Measurements from ENCODE around the gene FOXS1.
"Not testable (repeated sequence)": the region's sequence is repeated elsewhere in the genome, so short reads cannot be mapped to it uniquely, and the experiment has no call there.

The FOXS1 gene

GRCh38 chr20:31819083-31819784 is 26.2 kb downstream of the FOXS1 start, which contains the start of gene MYLK2:
Gene MYLK2 (plus strand): TSS chr20:31819356. CDS start chr20:31819581, 225 bp downstream.
- POLR2A ChIA-PET: no interaction called here
- CTCF ChIA-PET: interaction anchor here (0.6 to 12.9 kb wide), 11 partner anchors 13 to 855 kb away, joined by 3 to 242 read pairs (median 5); partner anchors contain the start of genes C20orf203, FOXS1 and PDRG1
- H3K4me3 ChIP-seq (ENCODE audit: low read depth, low read length): no peak within 1 kb of the TSS
- TF ChIP-seq CTCF (IDR thresholded peaks at IDR 0.05; ENCODE audit: insufficient read depth, low read length, missing control alignments): no peak
- DNase-seq (ENCODE audit: low read depth, low spot score): no peak

GRCh38 chr20:31818376-31818908 is 27.0 kb downstream of the FOXS1 start:
- ChIA-PET CTCF (interaction anchor here (0.7 to 12.9 kb wide), 7 partner anchors 13 to 274 kb away, joined by 3 to 242 read pairs (median 11); partner anchors contain the start of genes FOXS1 and PDRG1), POLR2A (no interaction called here)
- DNase-seq (ENCODE audit: low read depth, low spot score): no peak
- no peak overlapping the region for H3K4me3 ChIP-seq (ENCODE audit: low read depth, low read length)
- no peak for TF ChIP-seq CTCF (IDR thresholded peaks at IDR 0.05; ENCODE audit: insufficient read depth, low read length, missing control alignments)

GRCh38 chr20:31817461-31817860 is 27.9 kb downstream of the FOXS1 start:
- no peak for TF ChIP-seq CTCF (IDR thresholded peaks at IDR 0.05; ENCODE audit: insufficient read depth, low read length, missing control alignments)
- no peak overlapping the region for H3K4me3 ChIP-seq (ENCODE audit: low read depth, low read length)
- CTCF ChIA-PET: interaction anchor here (0.7 to 12.9 kb wide), 9 partner anchors 7 to 274 kb away, joined by 3 to 242 read pairs (median 11); partner anchors contain the start of genes FOXS1 and PDRG1
- POLR2A ChIA-PET: no interaction called here
- no peak for DNase-seq (ENCODE audit: low read depth, low spot score)

- no peak for DNase-seq (ENCODE audit: low read depth, low spot score)
- ChIA-PET CTCF (interaction anchor here (0.7 to 12.9 kb wide), 8 partner anchors 8 to 217 kb away, joined by 3 to 242 read pairs (median 12); partner anchors contain the start of genes FOXS1 and PDRG1), POLR2A (no interaction called here)
- H3K4me3 ChIP-seq (ENCODE audit: low read depth, low read length): no peak overlapping the region
- TF ChIP-seq CTCF (IDR thresholded peaks at IDR 0.05; ENCODE audit: insufficient read depth, low read length, missing control alignments): no peak
Observed at GRCh38 chr20:31816221-31816620, 29.2 kb downstream of the FOXS1 start.

- no peak overlapping the region for H3K4me3 ChIP-seq (ENCODE audit: low read depth, low read length)
- CTCF ChIA-PET: interaction anchor here (1.0 to 12.9 kb wide), 7 partner anchors 9 to 277 kb away, joined by 3 to 242 read pairs (median 11); partner anchors contain the start of gene FOXS1
- POLR2A ChIA-PET: no interaction called here
- DNase-seq (ENCODE audit: low read depth, low spot score): no peak
- TF ChIP-seq CTCF (IDR thresholded peaks at IDR 0.05; ENCODE audit: insufficient read depth, low read length, missing control alignments): no peak
Observed at GRCh38 chr20:31815408-31816188, 29.8 kb downstream of the FOXS1 start.

GRCh38 chr20:31814142-31814541 is 31.3 kb downstream of the FOXS1 start:
- DNase-seq (ENCODE audit: low read depth, low spot score); POLR2A ChIA-PET; H3K4me3 ChIP-seq (ENCODE audit: low read depth, low read length): not testable (repeated sequence)
- CTCF ChIA-PET: interaction anchor here (0.6 to 12.9 kb wide), 7 partner anchors 10 to 278 kb away, joined by 3 to 242 read pairs (median 4); partner anchors contain the start of gene FOXS1
